Stimulated activated CD8-positive, alpha-beta memory T cell treated with anti-CD3 and anti-CD28 coated beads, Interleukin-12 subunit alpha, Interleukin-12 subunit beta, amount 100 ng/mL, for 1 hour (primary cell): ENCODE results near the gene VCAM1.

Source experiments
- DNase-seq: peaks from one replicate; pipeline ENCODE4 v3.0.0-alpha.2; 2020; ENCODE audit warnings: low read depth

VCAM1 gene

GRCh38 chr1:100722221-100722620, 2.7 kb downstream of the VCAM1 start:
- DNase-seq, result no peak

DNA sequence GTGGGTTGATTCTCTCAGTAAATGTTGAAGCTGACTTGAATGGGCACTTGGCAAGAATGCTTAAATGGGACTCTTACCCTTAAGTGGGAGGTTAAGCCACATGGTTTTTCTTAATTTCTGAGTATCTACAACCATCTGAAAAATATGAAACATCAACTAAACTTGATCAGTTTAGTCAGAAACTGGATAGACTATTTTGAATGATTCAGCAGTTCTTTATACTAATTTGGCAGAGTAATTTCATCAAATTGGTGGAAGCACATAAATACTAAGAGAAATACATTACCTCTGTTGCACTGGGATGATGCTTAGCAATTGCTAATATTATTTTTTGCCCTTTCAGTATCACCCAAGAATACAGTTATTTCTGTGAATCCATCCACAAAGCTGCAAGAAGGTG, 4.7 kb downstream of the VCAM1 start:
- no peak for DNase-seq

- DNase-seq, result no peak
These were observed 10.6 kb downstream of the VCAM1 start for GRCh38 chr1:100730130-100730529.

GRCh38 chr1:100731309-100731708, 11.8 kb downstream of the VCAM1 start:
- no peak for DNase-seq

- no peak for DNase-seq
These were observed 12.2 kb downstream of the VCAM1 start for GRCh38 chr1:100731758-100732157.

GRCh38 chr1:100734676-100735075, 15.1 kb downstream of the VCAM1 start:
- no peak for DNase-seq

GRCh38 chr1:100735244-100735643, 15.7 kb downstream of the VCAM1 start:
- no peak for DNase-seq

GRCh38 chr1:100736324-100736723, 16.8 kb downstream of the VCAM1 start:
- no peak for DNase-seq

- DNase-seq, result no peak
These were observed 17.2 kb downstream of the VCAM1 start for GRCh38 chr1:100736746-100737145.

GRCh38 chr1:100746542-100746932, 27.0 kb downstream of the VCAM1 start:
- no peak for DNase-seq

DNA sequence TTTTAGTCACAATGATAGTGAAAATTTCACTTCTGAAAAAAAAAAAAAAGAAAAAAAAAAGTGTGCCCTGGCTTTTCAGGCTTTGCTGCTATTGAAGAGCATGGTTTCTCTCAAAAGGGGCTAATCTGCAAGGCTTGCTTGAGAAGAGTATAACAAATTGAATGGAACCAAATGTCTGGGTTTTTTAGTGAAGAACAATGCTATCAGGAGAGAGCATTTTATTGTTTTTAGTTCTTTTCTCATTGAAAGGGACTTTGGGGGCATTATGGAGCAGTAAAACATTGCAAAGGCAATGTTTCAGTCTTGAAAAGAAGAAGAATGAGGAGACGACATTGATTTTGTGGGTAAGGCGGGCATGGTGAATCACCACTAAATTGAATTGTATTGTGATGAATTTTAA, 28.2 kb downstream of the VCAM1 start:
- DNase-seq, result no peak

- no peak for DNase-seq
These were observed 30.7 kb downstream of the VCAM1 start for GRCh38 chr1:100750005-100750885.

- no peak for DNase-seq
These were observed 33.2 kb downstream of the VCAM1 start for GRCh38 chr1:100752791-100753190.

- no peak for DNase-seq
These were observed 38.4 kb downstream of the VCAM1 start for GRCh38 chr1:100757946-100758345.

GRCh38 chr1:100759188-100759587, 39.6 kb downstream of the VCAM1 start:
- DNase-seq, result no peak

DNA sequence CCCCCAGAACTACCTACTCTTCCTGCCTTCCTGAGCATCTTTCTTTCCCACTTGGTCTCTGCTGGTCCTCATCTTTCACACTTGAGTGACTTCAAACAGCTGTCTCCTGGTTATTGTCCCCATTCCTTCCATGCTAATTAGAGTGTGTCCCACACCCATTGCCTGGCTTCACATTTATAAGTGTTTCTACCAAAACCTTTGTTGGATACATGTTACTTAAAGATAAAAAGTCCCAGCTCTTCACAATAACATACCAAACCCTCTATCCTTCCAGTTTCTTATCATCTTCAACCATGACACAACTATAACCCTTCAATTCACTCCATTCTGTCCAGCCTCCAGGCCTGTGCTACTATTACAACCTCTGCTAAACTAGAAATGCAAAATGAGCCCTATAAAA, 41.0 kb downstream of the VCAM1 start:
- DNase-seq, result no peak

DNA sequence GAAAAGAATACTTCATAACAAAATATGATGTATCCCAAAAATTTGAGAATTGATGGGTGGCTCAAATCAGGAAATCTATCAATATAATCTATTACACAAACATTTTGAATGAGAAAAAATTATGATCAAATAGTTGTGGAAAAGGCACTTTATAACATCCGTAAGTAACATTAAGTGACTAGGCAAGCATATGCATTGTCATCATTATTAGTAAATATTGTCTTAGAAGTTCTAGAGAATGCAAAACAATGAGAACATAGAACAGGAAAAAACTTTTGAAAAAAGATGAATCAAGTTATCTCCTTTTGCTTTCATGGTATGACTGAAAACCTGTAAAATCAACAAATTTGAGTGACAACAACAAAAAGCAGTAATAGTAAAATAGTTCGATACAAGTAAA, 42.9 kb downstream of the VCAM1 start:
- DNase-seq, result no peak

DNA sequence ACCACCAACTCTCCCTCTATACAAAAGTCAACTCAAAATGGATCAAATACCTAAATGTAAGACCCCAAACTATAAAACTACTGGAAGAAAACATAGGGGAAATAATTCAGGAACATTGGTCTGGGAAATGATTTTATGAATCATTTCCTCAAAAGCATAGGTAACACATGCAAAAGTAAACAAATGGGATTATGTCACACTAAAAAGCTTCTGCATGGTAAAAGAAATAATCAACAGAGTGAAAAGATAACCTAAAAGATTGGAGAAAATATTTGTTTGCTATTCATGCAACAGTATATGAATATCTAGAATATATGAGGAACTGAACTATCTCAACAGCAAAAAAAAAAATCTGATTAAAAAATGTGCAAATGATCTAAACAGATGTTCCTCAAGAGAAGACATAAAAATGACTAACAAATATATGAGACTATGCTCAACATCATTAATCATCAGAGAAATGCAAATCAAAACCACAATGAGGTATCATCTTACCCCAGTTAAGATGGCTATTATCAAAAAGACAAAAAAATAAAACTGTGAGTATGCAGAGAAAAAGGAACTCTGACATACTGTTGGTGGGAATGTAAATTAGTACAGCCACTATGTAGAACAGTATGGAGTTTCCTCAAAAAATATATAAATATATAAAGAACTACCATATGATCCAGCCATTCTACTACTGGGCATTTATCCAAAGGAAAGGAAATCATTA, 47.8 kb downstream of the VCAM1 start:
- no peak for DNase-seq

DNA sequence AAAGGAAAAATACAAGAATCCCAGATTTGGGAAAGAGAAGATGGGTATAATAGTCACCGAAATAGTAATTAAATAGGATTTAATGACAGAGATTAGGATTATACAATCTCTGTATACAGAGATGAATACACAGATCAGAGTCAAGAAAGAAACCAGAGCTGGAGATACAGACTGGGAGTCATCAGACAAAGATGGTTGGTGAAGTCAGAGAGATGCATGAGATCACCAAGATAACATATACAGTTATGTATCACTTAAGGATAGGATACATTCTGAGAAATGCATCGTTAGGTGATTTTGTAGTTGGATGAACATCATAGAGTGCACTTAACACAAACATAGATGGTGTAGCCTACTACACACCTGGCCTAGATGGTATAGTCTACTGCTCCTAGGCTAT, 49.8 kb downstream of the VCAM1 start:
- DNase-seq, result no peak

DNA sequence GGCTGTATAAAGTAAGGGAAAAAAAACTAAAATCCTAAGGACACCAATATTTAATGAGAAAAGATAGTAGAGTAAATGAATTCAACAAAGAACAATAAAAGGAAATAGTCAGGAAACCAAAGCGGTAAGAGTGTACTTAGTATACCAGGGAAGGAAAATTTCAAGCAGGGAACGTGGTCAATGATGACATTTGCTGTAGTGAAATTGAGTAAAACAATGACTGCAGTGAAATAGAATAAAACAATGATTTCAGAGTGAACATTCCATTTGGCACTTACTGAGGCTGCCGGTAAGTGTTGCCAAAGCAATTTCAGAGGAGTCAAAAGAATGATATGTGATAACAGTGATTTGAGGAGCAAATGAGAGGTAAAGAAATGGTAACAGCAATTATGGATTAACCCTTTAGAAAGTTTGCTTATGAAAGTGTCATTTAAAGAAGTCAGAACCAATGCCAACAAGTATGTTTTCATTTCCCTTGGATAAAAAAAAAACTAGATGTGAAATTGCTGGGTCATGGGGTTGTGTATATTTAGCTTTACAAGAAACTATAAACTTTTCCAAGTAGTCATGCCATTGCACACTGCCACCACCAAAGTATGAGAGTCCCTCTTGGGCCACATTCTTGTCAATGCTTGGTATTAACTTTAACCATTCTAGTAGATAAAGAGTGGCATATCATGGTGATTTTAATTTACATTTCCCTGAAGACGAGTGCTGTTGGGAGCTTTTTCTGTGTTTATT, 50.5 kb downstream of the VCAM1 start:
- no peak for DNase-seq

DNA sequence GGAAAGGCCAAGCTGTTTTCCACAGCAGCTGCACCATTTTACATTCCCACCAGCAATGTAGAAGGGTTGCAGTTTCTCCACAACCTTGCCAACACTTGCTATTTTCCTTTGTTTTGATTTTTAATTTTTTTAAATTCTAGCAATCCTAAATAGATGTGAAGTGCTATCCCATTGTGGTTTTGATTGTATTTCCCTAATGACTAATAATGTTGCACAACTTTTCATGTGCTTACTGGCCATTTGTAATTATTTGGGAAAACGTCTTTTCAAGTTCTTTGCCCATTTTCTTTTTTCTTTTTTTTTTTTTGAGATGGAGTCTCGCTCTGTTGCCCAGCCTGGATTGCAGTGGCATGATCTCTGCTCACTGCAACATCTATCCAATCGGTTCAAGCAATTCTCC, 53.9 kb downstream of the VCAM1 start:
- DNase-seq, result no peak

GRCh38 chr1:100774370-100774769, 54.8 kb downstream of the VCAM1 start:
- DNase-seq, result no peak

GRCh38 chr1:100775483-100775882, 55.9 kb downstream of the VCAM1 start:
- no peak for DNase-seq
